OCI-LY3 (cell line): ENCODE results near the gene AFMID.

Experiments used
- EZH2phosphoT487 ChIP-seq: fragments of 200-600 bp; shearing (Covaris generic); IDR thresholded peaks from 2 replicates; pipeline ENCODE4 v1.6.1; 2018; ENCODE audit warnings: antibody characterized with exemption, mixed run types, low read depth
- TF ChIP-seq, protein P1 (sequence below): fragments of 200-600, 300-600 bp; sonication (generic); IDR thresholded peaks from 2 replicates; pipeline ENCODE4 v1.5.1; 2014; ENCODE audit warnings: antibody characterized with exemption, low read length, low read depth

DNA sequence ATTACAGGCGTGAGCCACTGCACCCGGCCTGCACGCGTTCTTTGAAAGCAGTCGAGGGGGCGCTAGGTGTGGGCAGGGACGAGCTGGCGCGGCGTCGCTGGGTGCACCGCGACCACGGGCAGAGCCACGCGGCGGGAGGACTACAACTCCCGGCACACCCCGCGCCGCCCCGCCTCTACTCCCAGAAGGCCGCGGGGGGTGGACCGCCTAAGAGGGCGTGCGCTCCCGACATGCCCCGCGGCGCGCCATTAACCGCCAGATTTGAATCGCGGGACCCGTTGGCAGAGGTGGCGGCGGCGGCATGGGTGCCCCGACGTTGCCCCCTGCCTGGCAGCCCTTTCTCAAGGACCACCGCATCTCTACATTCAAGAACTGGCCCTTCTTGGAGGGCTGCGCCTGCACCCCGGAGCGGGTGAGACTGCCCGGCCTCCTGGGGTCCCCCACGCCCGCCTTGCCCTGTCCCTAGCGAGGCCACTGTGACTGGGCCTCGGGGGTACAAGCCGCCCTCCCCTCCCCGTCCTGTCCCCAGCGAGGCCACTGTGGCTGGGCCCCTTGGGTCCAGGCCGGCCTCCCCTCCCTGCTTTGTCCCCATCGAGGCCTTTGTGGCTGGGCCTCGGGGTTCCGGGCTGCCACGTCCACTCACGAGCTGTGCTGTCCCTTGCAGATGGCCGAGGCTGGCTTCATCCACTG lies 27.0 kb downstream of the AFMID start, which contains the start of gene BIRC5:
- TF ChIP-seq, protein P1, sequence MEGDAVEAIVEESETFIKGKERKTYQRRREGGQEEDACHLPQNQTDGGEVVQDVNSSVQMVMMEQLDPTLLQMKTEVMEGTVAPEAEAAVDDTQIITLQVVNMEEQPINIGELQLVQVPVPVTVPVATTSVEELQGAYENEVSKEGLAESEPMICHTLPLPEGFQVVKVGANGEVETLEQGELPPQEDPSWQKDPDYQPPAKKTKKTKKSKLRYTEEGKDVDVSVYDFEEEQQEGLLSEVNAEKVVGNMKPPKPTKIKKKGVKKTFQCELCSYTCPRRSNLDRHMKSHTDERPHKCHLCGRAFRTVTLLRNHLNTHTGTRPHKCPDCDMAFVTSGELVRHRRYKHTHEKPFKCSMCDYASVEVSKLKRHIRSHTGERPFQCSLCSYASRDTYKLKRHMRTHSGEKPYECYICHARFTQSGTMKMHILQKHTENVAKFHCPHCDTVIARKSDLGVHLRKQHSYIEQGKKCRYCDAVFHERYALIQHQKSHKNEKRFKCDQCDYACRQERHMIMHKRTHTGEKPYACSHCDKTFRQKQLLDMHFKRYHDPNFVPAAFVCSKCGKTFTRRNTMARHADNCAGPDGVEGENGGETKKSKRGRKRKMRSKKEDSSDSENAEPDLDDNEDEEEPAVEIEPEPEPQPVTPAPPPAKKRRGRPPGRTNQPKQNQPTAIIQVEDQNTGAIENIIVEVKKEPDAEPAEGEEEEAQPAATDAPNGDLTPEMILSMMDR: no peak
- no peak for TF ChIP-seq EZH2phosphoT487
